Measurements from ENCODE around the gene TMEM97. TPM values are rescaled to one million over a fixed set of nuclear protein-coding genes. Genes with fewer than 3 reads are reported as not detected.

The TMEM97 gene
- total and polyA plus RNA-seq, 2 experiments from 2014 or later: 15.9 to 16.3 TPM

DNA sequence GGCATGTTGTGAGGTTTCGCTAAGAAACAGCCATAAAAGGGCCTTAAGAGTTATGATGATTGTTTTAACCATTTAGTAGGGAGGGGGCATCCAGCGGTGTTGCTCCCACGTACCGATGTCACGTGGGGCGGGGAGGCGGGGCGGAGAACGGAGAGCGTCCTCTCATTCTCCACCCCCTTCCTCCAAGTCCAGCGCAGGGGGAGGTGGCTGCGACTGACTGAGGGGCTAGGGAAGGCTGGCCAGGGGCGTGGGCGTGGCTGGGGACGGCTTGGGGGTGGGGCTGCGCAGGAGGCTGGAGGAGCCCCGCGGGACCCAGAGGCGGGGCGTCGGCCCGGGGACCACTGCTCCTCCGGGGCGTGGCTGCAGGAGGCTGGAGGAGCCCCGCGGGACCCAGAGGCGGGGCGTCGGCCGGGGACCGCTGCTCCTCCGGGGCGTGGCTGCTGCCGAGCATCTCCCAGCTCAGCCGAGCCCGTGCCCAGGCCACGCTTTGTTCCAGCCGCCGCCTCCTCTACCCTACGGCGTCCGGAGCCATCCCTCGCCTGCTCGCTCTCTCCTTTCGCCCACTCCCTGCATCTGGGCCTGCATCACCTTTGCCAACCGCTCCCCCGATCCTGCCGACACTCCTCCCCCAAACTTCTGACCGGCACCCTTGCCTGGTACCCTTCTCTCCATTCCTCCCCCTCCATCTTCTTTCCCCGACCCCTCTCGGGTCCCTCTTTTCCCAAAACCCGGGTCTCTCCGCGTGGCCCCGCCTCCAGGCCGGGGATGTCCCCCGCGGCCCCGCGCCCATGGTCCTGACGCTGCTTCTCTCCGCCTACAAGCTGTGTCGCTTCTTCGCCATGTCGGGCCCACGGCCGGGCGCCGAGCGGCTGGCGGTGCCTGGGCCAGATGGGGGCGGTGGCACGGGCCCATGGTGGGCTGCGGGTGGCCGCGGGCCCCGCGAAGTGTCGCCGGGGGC is 52.5 kb downstream of the TMEM97 start, which contains the start of gene SARM1:
Gene SARM1, plus strand, starts transcription at position 450 of the 958 bp plus-strand sequence. Its CDS starts 339 bp downstream, at position 789.
- peak within 1 kb of the TSS; percentile 58 for H3K9ac ChIP-seq
- 1% methylated on average over 55 to 76 of the region's 80 CpGs for WGBS, 2 experiments (ENCODE audit: low coverage in 1 of 2, low lambda C conversion rate in 2 of 2, missing lambda C conversion rate in 2 of 2)

DNA sequence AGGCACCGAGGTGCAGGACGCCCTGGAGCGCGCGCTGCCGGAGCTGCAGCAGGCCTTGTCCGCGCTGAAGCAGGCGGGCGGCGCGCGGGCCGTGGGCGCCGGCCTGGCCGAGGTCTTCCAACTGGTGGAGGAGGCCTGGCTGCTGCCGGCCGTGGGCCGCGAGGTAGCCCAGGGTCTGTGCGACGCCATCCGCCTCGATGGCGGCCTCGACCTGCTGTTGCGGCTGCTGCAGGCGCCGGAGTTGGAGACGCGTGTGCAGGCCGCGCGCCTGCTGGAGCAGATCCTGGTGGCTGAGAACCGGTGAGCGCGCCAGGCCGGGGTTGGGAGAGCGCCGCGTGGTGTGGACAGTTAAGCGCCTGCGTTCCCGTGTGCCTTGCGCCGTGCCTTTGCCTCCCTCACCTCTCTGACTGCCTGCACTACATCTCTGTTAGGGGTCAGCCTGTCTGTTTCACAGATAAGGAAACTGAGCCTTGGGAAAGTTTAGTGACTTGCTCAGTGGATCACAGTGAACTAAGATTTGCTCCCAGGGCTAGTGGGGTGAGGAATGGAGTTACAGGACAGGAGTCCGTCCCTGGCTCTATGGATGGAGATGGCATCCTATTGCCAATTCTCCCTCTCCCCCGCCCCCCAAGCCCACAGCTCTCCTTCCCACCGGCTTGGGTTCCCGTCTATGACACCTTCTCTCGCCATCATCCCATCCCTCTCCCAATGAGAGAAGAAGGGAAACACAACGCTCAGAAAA is 53.4 kb downstream of the TMEM97 start:
- Histone ChIP-seq H3F3A (ENCODE audit: insufficient read depth) (peaks cover 16% of the 10 kb centered on the region), H3K79me2 (ENCODE audit: insufficient read depth) (peaks cover 16% of the 10 kb centered on the region), H3K4me3 (peak overlapping the region; percentile 65), H3K27me3 (replicated peaks; ENCODE audit: insufficient read depth) (no peaks in the 10 kb centered on the region), H3K9me3 (ENCODE audit: low read depth) (no peaks in the 10 kb centered on the region), H3K4me1 (ENCODE audit: insufficient read depth) (peaks cover 6% of the 10 kb centered on the region), H2AFZ (peak overlapping the region; percentile 71), H4K20me1 (ENCODE audit: insufficient read depth) (no peaks in the 10 kb centered on the region), H3K36me3 (ENCODE audit: low read depth) (no peaks in the 10 kb centered on the region), H3K4me2 (ENCODE audit: unreplicated experiment) (peak overlapping the region; percentile 61), H3K9me2 (ENCODE audit: insufficient read depth) (no peaks in the 10 kb centered on the region), H3K27ac (no peak overlapping the region), H3K9ac (peak overlapping the region; percentile 58)
- 7 to 10% methylated on average over 33 to 50 of the region's 53 CpGs for WGBS, 2 experiments (ENCODE audit: low coverage in 1 of 2, low lambda C conversion rate in 2 of 2, missing lambda C conversion rate in 2 of 2)
- TF ChIP-seq EZH2phosphoT487 (IDR thresholded peaks at IDR 0.05; ENCODE audit: insufficient read depth, low read depth) (no peak), EZH2 (IDR thresholded peaks at IDR 0.05; ENCODE audit: insufficient read depth, poor library complexity, severe bottlenecking) (no peak)
- in situ Hi-C loops (cut with MboI): no loop called here
- DNase-seq: peak; percentile 69

More for the DNA sequence above, 52.5 kb downstream of the TMEM97 start, which contains the start of gene SARM1:
- Histone ChIP-seq H3K9me3 (ENCODE audit: low read depth) (no peaks in the 10 kb centered on the region), H2AFZ (peak within 1 kb of the TSS; percentile 71), H3K27me3 (replicated peaks; ENCODE audit: insufficient read depth) (no peaks in the 10 kb centered on the region), H3K4me3 (peak within 1 kb of the TSS; percentile 65), H3K9me2 (ENCODE audit: insufficient read depth) (no peaks in the 10 kb centered on the region), H3K27ac (peak within 1 kb of the TSS; percentile 21), H4K20me1 (ENCODE audit: insufficient read depth) (no peaks in the 10 kb centered on the region), H3F3A (ENCODE audit: insufficient read depth) (peaks cover 16% of the 10 kb centered on the region), H3K4me2 (ENCODE audit: unreplicated experiment) (peak within 1 kb of the TSS; percentile 61), H3K4me1 (ENCODE audit: insufficient read depth) (peaks cover 6% of the 10 kb centered on the region), H3K36me3 (ENCODE audit: low read depth) (no peaks in the 10 kb centered on the region), H3K79me2 (ENCODE audit: insufficient read depth) (peaks cover 16% of the 10 kb centered on the region)
- in situ Hi-C loops (cut with MboI): no loop called here
- TF ChIP-seq EZH2 (IDR thresholded peaks at IDR 0.05; ENCODE audit: insufficient read depth, poor library complexity, severe bottlenecking) (no peak), EZH2phosphoT487 (IDR thresholded peaks at IDR 0.05; ENCODE audit: insufficient read depth, low read depth) (no peak)
- DNase-seq: peak; percentile 88

GRCh38 chr17:28372945-28373274 is 53.9 kb downstream of the TMEM97 start:
- WGBS, 2 experiments (ENCODE audit: low coverage in 1 of 2, low lambda C conversion rate in 2 of 2, missing lambda C conversion rate in 2 of 2): 73 to 100% methylated on average over 3 to 6 of the region's 6 CpGs
- no peak overlapping the region for H3K9ac ChIP-seq
- DNase-seq: peak; percentile 13

More at GRCh38 chr17:28372945-28373274, 53.9 kb downstream of the TMEM97 start:
- Histone ChIP-seq H3K4me2 (ENCODE audit: unreplicated experiment) (peak overlapping the region; percentile 61), H3K9me3 (ENCODE audit: low read depth) (no peaks in the 10 kb centered on the region), H3K4me1 (ENCODE audit: insufficient read depth) (peaks cover 6% of the 10 kb centered on the region), H3K27me3 (replicated peaks; ENCODE audit: insufficient read depth) (no peaks in the 10 kb centered on the region), H3K9me2 (ENCODE audit: insufficient read depth) (no peaks in the 10 kb centered on the region), H3K36me3 (ENCODE audit: low read depth) (no peaks in the 10 kb centered on the region), H3K79me2 (ENCODE audit: insufficient read depth) (peaks cover 16% of the 10 kb centered on the region), H3K27ac (no peak overlapping the region), H3K4me3 (peak overlapping the region; percentile 65), H4K20me1 (ENCODE audit: insufficient read depth) (no peaks in the 10 kb centered on the region), H3F3A (ENCODE audit: insufficient read depth) (peaks cover 16% of the 10 kb centered on the region), H2AFZ (no peak overlapping the region)
- in situ Hi-C loops (cut with MboI): no loop called here
- TF ChIP-seq EZH2phosphoT487 (IDR thresholded peaks at IDR 0.05; ENCODE audit: insufficient read depth, low read depth) (no peak), EZH2 (IDR thresholded peaks at IDR 0.05; ENCODE audit: insufficient read depth, poor library complexity, severe bottlenecking) (no peak)

Small RNAs within 50 kb of the gene (microRNA-seq; reads per million reads assigned to microRNA genes)
- not detected for gene MIR4723 (ENCODE audit: borderline number of aligned reads)

Other genes with a start within 250 kb of the TMEM97 start
- 79.3 and 80.5 TPM in 2 replicates for gene IFT20, start 16.3 kb downstream of the TMEM97 start, total RNA-seq (2014; rRNA removed; shearing (Covaris generic))
- 111 and 116 TPM in 2 replicates for gene IFT20, start 16.3 kb downstream of the TMEM97 start, polyA plus RNA-seq (2016; fragmentation: Nextera tagmentation; extraction: Ambion mirVana)
- gene TNFAIP1, start 16.6 kb downstream of the TMEM97 start, total RNA-seq (2014; rRNA removed; shearing (Covaris generic)): 47.7 and 50.8 TPM in 2 replicates
- 53.7 and 59.4 TPM in 2 replicates for gene TNFAIP1, start 16.6 kb downstream of the TMEM97 start, polyA plus RNA-seq (2016; fragmentation: Nextera tagmentation; extraction: Ambion mirVana)
- 80.1 and 92.7 TPM in 2 replicates for gene POLDIP2, start 38.3 kb downstream of the TMEM97 start, total RNA-seq (2014; rRNA removed; shearing (Covaris generic))
- 105 and 112 TPM in 2 replicates for gene POLDIP2, start 38.3 kb downstream of the TMEM97 start, polyA plus RNA-seq (2016; fragmentation: Nextera tagmentation; extraction: Ambion mirVana)
- not detected in 2 replicates for gene SEBOX, start 46.0 kb downstream of the TMEM97 start, total RNA-seq (2014; rRNA removed; shearing (Covaris generic))
- gene SEBOX, start 46.0 kb downstream of the TMEM97 start, polyA plus RNA-seq (2016; fragmentation: Nextera tagmentation; extraction: Ambion mirVana): not detected in 2 replicates
- not detected in 2 replicates for gene VTN, start 51.1 kb downstream of the TMEM97 start, total RNA-seq (2014; rRNA removed; shearing (Covaris generic))
- 0.24 and 0.34 TPM in 2 replicates for gene VTN, start 51.1 kb downstream of the TMEM97 start, polyA plus RNA-seq (2016; fragmentation: Nextera tagmentation; extraction: Ambion mirVana)
- 16.9 and 24.2 TPM in 2 replicates for gene SARM1, start 52.5 kb downstream of the TMEM97 start, total RNA-seq (2014; rRNA removed; shearing (Covaris generic))
- gene SARM1, start 52.5 kb downstream of the TMEM97 start, polyA plus RNA-seq (2016; fragmentation: Nextera tagmentation; extraction: Ambion mirVana): 4.7 and 5.8 TPM in 2 replicates
- 5.9 and 11.1 TPM in 2 replicates for gene SLC46A1, start 87.0 kb downstream of the TMEM97 start, total RNA-seq (2014; rRNA removed; shearing (Covaris generic))
- 4.9 and 6.2 TPM in 2 replicates for gene SLC46A1, start 87.0 kb downstream of the TMEM97 start, polyA plus RNA-seq (2016; fragmentation: Nextera tagmentation; extraction: Ambion mirVana)
- gene SLC13A2, start 154.4 kb downstream of the TMEM97 start, total RNA-seq (2014; rRNA removed; shearing (Covaris generic)): not detected in 2 replicates
- gene SLC13A2, start 154.4 kb downstream of the TMEM97 start, polyA plus RNA-seq (2016; fragmentation: Nextera tagmentation; extraction: Ambion mirVana): not detected in 2 replicates
- not detected in 2 replicates for gene FOXN1, start 187.1 kb downstream of the TMEM97 start, total RNA-seq (2014; rRNA removed; shearing (Covaris generic))
- not detected in 2 replicates for gene FOXN1, start 187.1 kb downstream of the TMEM97 start, polyA plus RNA-seq (2016; fragmentation: Nextera tagmentation; extraction: Ambion mirVana)
- gene UNC119, start 233.4 kb downstream of the TMEM97 start, total RNA-seq (2014; rRNA removed; shearing (Covaris generic)): 30.9 and 50.9 TPM in 2 replicates
- gene UNC119, start 233.4 kb downstream of the TMEM97 start, polyA plus RNA-seq (2016; fragmentation: Nextera tagmentation; extraction: Ambion mirVana): 28.8 and 29.4 TPM in 2 replicates

Measured in GM23248 (cell line).